PC-3 (cell line): ENCODE measurements around the gene CFLAR. TPM values are rescaled to one million over a fixed set of nuclear protein-coding genes. Genes with fewer than 3 reads are reported as not detected.

Experiments used
- ATAC-seq: fragments of 200-7000 bp; cut with Tn5 transposase; 2 replicates; pipeline ENCODE4 v1.9.1; 2020; ENCODE audit warnings: mild to moderate bottlenecking, moderate library complexity
- BruUV-seq: library from RNA; stranded (reverse); fragments of 400-500 nt; replicated peaks from 2 replicates; lab custom pipeline; 2021; lab: Mats Ljungman, UMichigan
- CTCF ChIA-PET: fragments of 300-600 bp; sonication (Branson Sonifier 250); formaldehyde crosslinking; loops from one replicate; lab custom pipeline; 2022; ENCODE audit warnings: antibody characterized with exemption; lab: Charles Lee
- POLR2A ChIA-PET: fragments of 300-600 bp; sonication (Branson Sonifier 250); formaldehyde crosslinking; loops from one replicate; lab custom pipeline; 2022; ENCODE audit warnings: antibody characterized with exemption; ENCODE audit not compliant: unreplicated experiment; lab: Charles Lee
- DNase-seq: peaks from one replicate; pipeline ENCODE4 v3.0.0-alpha.2; 2015
- H2AFZ ChIP-seq: fragments of 300-600 bp; sonication (generic); 2 replicates; pipeline ENCODE4 v1.6.0; 2016; ENCODE audit warnings: antibody characterized with exemption, low read length
- H3F3A ChIP-seq: fragments of 300-600 bp; sonication (generic); one replicate; pipeline ENCODE4 v1.6.0; 2017; ENCODE audit warnings: antibody characterized with exemption, low read length, control low read depth, mild to moderate bottlenecking; ENCODE audit not compliant: unreplicated experiment
- H3K27ac ChIP-seq: fragments of 300-600 bp; sonication (generic); 2 replicates; pipeline ENCODE4 v1.5.1; 2016; ENCODE audit warnings: mild to moderate bottlenecking, low read length
- H3K27me3 ChIP-seq: fragments of 300-600 bp; sonication (generic); 2 replicates; pipeline ENCODE4 v1.6.1; 2016; ENCODE audit warnings: low read length, mixed read lengths
- H3K36me3 ChIP-seq: fragments of 300-600 bp; sonication (generic); 2 replicates; pipeline ENCODE4 v1.6.1; 2016; ENCODE audit warnings: low read depth, mixed run types, low read length, mixed read lengths
- H3K4me1 ChIP-seq: fragments of 300-600 bp; sonication (generic); 2 replicates; pipeline ENCODE4 v1.5.1; 2016; ENCODE audit warnings: low read length; ENCODE audit not compliant: insufficient read depth
- H3K4me2 ChIP-seq: fragments of 300-600 bp; sonication (generic); 2 replicates; pipeline ENCODE4 v1.6.0; 2016; ENCODE audit warnings: low read length
- H3K4me3 ChIP-seq: fragments of 300-600 bp; sonication (generic); 2 replicates; pipeline ENCODE4 v1.5.1; 2016; ENCODE audit warnings: mild to moderate bottlenecking, low read length, mixed read lengths
- H3K79me2 ChIP-seq: fragments of 300-600 bp; sonication (generic); 2 replicates; pipeline ENCODE4 v1.6.1; 2017; ENCODE audit warnings: low read length, mixed read lengths
- H3K9ac ChIP-seq: fragments of 300-600 bp; sonication (generic); 2 replicates; pipeline ENCODE4 v1.6.0; 2016; ENCODE audit warnings: mild to moderate bottlenecking, low read length
- H3K9me2 ChIP-seq: fragments of 300-600 bp; sonication (generic); replicated peaks from 2 replicates; pipeline ENCODE4 v1.6.1; 2016; ENCODE audit warnings: mixed run types, low read length, mixed read lengths
- H3K9me3 ChIP-seq: fragments of 300-600 bp; sonication (generic); 2 replicates; pipeline ENCODE4 v1.6.1; 2016; ENCODE audit warnings: low read length, mixed read lengths
- H4K20me1 ChIP-seq: fragments of 300-600 bp; sonication (generic); 2 replicates; pipeline ENCODE4 v1.6.1; 2016; ENCODE audit warnings: low read length, mixed read lengths
- CTCF ChIP-seq: fragments of 300-600 bp; sonication (generic); conservative IDR thresholded peaks from 2 replicates; pipeline ENCODE4 v1.5.1; 2017; ENCODE audit warnings: antibody characterized with exemption, low read depth, mild to moderate bottlenecking, low read length
- EZH2 ChIP-seq: fragments of 300-600 bp; sonication (generic); IDR thresholded peaks from one replicate; pipeline ENCODE4 v1.6.1; 2017; ENCODE audit warnings: antibody characterized with exemption, mild to moderate bottlenecking, low read length; ENCODE audit not compliant: unreplicated experiment
- EZH2phosphoT487 ChIP-seq: fragments of 300-600 bp; sonication (generic); IDR thresholded peaks from 2 replicates; pipeline ENCODE4 v1.6.1; 2018; ENCODE audit warnings: mild to moderate bottlenecking, antibody characterized with exemption, low read length, borderline replicate concordance
- intact Hi-C: fragments of 100-400 bp; cut with micrococcal nuclease; formaldehyde crosslinking; loops from 2 replicates; pipeline ENCODE4 v1.9.0; 2023
- total RNA-seq: library from RNA; depleted of rRNA; stranded (reverse); fragments of >200 nt; gene quantifications from 2 replicates; pipeline ENCODE4 v1.2.3, GENCODE V29; 2014

Gene CFLAR
- total RNA-seq, 1 experiment from 2014 or later = 33.5 TPM

- Histone ChIP-seq H4K20me1 (no peaks in the 10 kb centered on the region), H3K4me3 (no peak overlapping the region), H3K4me1 (peaks cover 37% of the 10 kb centered on the region), H3K9me3 (no peaks in the 10 kb centered on the region), H3K27ac (no peak overlapping the region), H2AFZ (no peak overlapping the region), H3K27me3 (no peaks in the 10 kb centered on the region), H3K9me2 (no peaks in the 10 kb centered on the region), H3F3A (peaks cover 16% of the 10 kb centered on the region), H3K36me3 (peaks cover 7% of the 10 kb centered on the region), H3K4me2 (no peak overlapping the region), H3K9ac (no peak overlapping the region), H3K79me2 (peaks cover 12% of the 10 kb centered on the region)
- no TSS peak for BruUV-seq
- ChIA-PET CTCF (no interaction called here), POLR2A (no interaction called here)
- no peak for DNase-seq
- TF ChIP-seq CTCF = no peak
- no peak for TF ChIP-seq EZH2
- TF ChIP-seq EZH2phosphoT487 = no peak
- intact Hi-C loops = loop anchor here (5.0 to 10.0 kb wide), 2 partner anchors 190 to 248 kb away; partner anchors contain the start of gene ORC2
- ATAC-seq = no peak
Measured at GRCh38 chr2:201154615-201155399, 38.8 kb downstream of the CFLAR start.

- H3F3A ChIP-seq = peaks cover 7% of the 10 kb centered on the region
- DNase-seq = no peak
- H3K9me3 ChIP-seq = no peaks in the 10 kb centered on the region
- POLR2A ChIA-PET = no interaction called here
- CTCF ChIA-PET = no interaction called here
- no peak overlapping the region for H3K4me2 ChIP-seq
- no peak for ATAC-seq
- peaks cover 12% of the 10 kb centered on the region for H3K79me2 ChIP-seq
- no peaks in the 10 kb centered on the region for H4K20me1 ChIP-seq
- H2AFZ ChIP-seq = no peak overlapping the region
- no peak overlapping the region for H3K27ac ChIP-seq
- peaks cover 25% of the 10 kb centered on the region for H3K4me1 ChIP-seq
- H3K36me3 ChIP-seq = peaks cover 12% of the 10 kb centered on the region
- no peak overlapping the region for H3K9ac ChIP-seq
- no peaks in the 10 kb centered on the region for H3K9me2 ChIP-seq
- BruUV-seq = no TSS peak
- no peak for TF ChIP-seq CTCF
- no peak for TF ChIP-seq EZH2phosphoT487
- no peak for TF ChIP-seq EZH2
- H3K27me3 ChIP-seq = no peaks in the 10 kb centered on the region
- H3K4me3 ChIP-seq = no peak overlapping the region
- intact Hi-C loops = loop anchor here (5.0 to 10.0 kb wide), 2 partner anchors 191 to 249 kb away; partner anchors contain the start of gene ORC2
Measured at GRCh38 chr2:201156036-201156435, 40.1 kb downstream of the CFLAR start.

- ChIA-PET POLR2A (no interaction called here), CTCF (no interaction called here)
- ATAC-seq (no peak), DNase-seq (no peak)
- intact Hi-C loops = loop anchor here (5.0 to 10.0 kb wide), 2 partner anchors 192 to 249 kb away; partner anchors contain the start of gene ORC2
- Histone ChIP-seq H3K4me1 (peaks cover 19% of the 10 kb centered on the region), H2AFZ (no peak overlapping the region), H3K27ac (peak overlapping the region; percentile 86), H3K4me3 (no peak overlapping the region), H3K4me2 (no peak overlapping the region), H3K79me2 (peaks cover 12% of the 10 kb centered on the region), H3K36me3 (peaks cover 12% of the 10 kb centered on the region), H3K9ac (no peak overlapping the region), H3K27me3 (no peaks in the 10 kb centered on the region), H3K9me3 (no peaks in the 10 kb centered on the region), H3F3A (peaks cover under 1% of the 10 kb centered on the region), H4K20me1 (no peaks in the 10 kb centered on the region), H3K9me2 (no peaks in the 10 kb centered on the region)
- TF ChIP-seq EZH2phosphoT487 = no peak
- TF ChIP-seq EZH2 = no peak
- no peak for TF ChIP-seq CTCF
- BruUV-seq = no TSS peak
Measured at GRCh38 chr2:201156640-201157039, 40.7 kb downstream of the CFLAR start.
